Neural crest cell (in vitro differentiated cells): ENCODE data around the gene RNASE13. TPM values are rescaled to one million over a fixed set of nuclear protein-coding genes. Genes with fewer than 3 reads are reported as not detected.

ENCODE experiments used
- DNase-seq: peaks from one replicate; pipeline ENCODE4 v3.0.0; 2021; ENCODE audit warnings: low read depth, mixed read lengths, low spot score
- H3K27ac Mint-ChIP-seq: one replicate; pipeline ENCODE4 v1.8.0; 2021; ENCODE audit warnings: mild to moderate bottlenecking, mixed read lengths; ENCODE audit not compliant: unreplicated experiment
- H3K27me3 Mint-ChIP-seq: 2 replicates; pipeline ENCODE4 v1.8.0; 2021; ENCODE audit warnings: low read depth, mild to moderate bottlenecking, mixed read lengths
- H3K36me3 Mint-ChIP-seq: 2 replicates; pipeline ENCODE4 v1.8.0; 2021; ENCODE audit warnings: low read depth, mild to moderate bottlenecking, mixed read lengths
- H3K4me1 Mint-ChIP-seq: 2 replicates; pipeline ENCODE4 v1.8.0; 2021; ENCODE audit warnings: mixed read lengths
- H3K4me3 Mint-ChIP-seq: one replicate; pipeline ENCODE4 v1.8.0; 2021; ENCODE audit warnings: mild to moderate bottlenecking, mixed read lengths
- H3K9me3 Mint-ChIP-seq: 2 replicates; pipeline ENCODE4 v1.8.0; 2021; ENCODE audit warnings: mixed read lengths
- CTCF ChIP-seq: fragments of 200-600 bp; sonication (generic); conservative IDR thresholded peaks from 2 replicates; pipeline ENCODE4 v1.5.0; 2021; ENCODE audit warnings: antibody characterized with exemption, mild to moderate bottlenecking
- total RNA-seq: library from RNA; stranded (reverse); gene quantifications from 2 replicates; pipeline ENCODE4 v1.2.1, GENCODE V29; 2021

RNASE13 gene
- total RNA-seq, 1 donor from 2014 or later = not detected

- Mint-ChIP-seq H3K9me3 (no peaks in the 10 kb centered on the region), H3K36me3 (peaks cover 20% of the 10 kb centered on the region), H3K4me3 (peak overlapping the region; percentile 96), H3K4me1 (peaks cover 55% of the 10 kb centered on the region), H3K27me3 (peaks cover 2% of the 10 kb centered on the region), H3K27ac (no peak overlapping the region)
- TF ChIP-seq CTCF = no peak
- no peak for DNase-seq
Observed at GRCh38 chr14:21072781-21073339, 38.3 kb upstream of the RNASE13 start.

GRCh38 chr14:21072031-21072473 is 37.4 kb upstream of the RNASE13 start:
- peak overlapping the region; percentile 46 for H3K27ac Mint-ChIP-seq
- no peak for TF ChIP-seq CTCF
- no peak for DNase-seq

GRCh38 chr14:21071225-21072030 is 36.8 kb upstream of the RNASE13 start:
- H3K4me1 Mint-ChIP-seq = peaks cover 53% of the 10 kb centered on the region
- peaks cover 2% of the 10 kb centered on the region for H3K27me3 Mint-ChIP-seq
- peak overlapping the region; percentile 88 for H3K27ac Mint-ChIP-seq
- H3K9me3 Mint-ChIP-seq = no peaks in the 10 kb centered on the region
- no peak for TF ChIP-seq CTCF
- peak overlapping the region; percentile 96 for H3K4me3 Mint-ChIP-seq
- peaks cover 14% of the 10 kb centered on the region for H3K36me3 Mint-ChIP-seq
- peak; percentile 62 for DNase-seq

More at GRCh38 chr14:21072031-21072473, 37.4 kb upstream of the RNASE13 start:
- Mint-ChIP-seq H3K4me3 (peak overlapping the region; percentile 96), H3K9me3 (no peaks in the 10 kb centered on the region), H3K36me3 (peaks cover 16% of the 10 kb centered on the region), H3K4me1 (peaks cover 53% of the 10 kb centered on the region), H3K27me3 (peaks cover 2% of the 10 kb centered on the region)

GRCh38 chr14:21070610-21071224 is 36.1 kb upstream of the RNASE13 start:
- peak; percentile 60 for DNase-seq
- H3K4me1 Mint-ChIP-seq = peaks cover 50% of the 10 kb centered on the region
- peak overlapping the region; percentile 96 for H3K4me3 Mint-ChIP-seq
- no peak for TF ChIP-seq CTCF
- H3K36me3 Mint-ChIP-seq = peaks cover 7% of the 10 kb centered on the region
- H3K9me3 Mint-ChIP-seq = no peaks in the 10 kb centered on the region
- peak overlapping the region; percentile 88 for H3K27ac Mint-ChIP-seq
- peaks cover 2% of the 10 kb centered on the region for H3K27me3 Mint-ChIP-seq

- Mint-ChIP-seq H3K4me3 (peak within 1 kb of the TSS; percentile 96), H3K9me3 (no peaks in the 10 kb centered on the region), H3K36me3 (peaks cover 5% of the 10 kb centered on the region), H3K27me3 (peaks cover 2% of the 10 kb centered on the region), H3K4me1 (peaks cover 48% of the 10 kb centered on the region), H3K27ac (peak within 1 kb of the TSS; percentile 97)
- TF ChIP-seq CTCF = no peak
- peak; percentile 62 for DNase-seq
Observed at GRCh38 chr14:21070083-21070609, 35.5 kb upstream of the RNASE13 start, which contains the start of gene ARHGEF40. Gene ARHGEF40 (plus strand): TSS chr14:21070304. CDS start chr14:21070397, 93 bp downstream.
